GM18909 (cell line): ENCODE measurements around the gene BEST1.

Experiments
- ATAC-seq: cut with Tn5 transposase; IDR thresholded peaks from one replicate; pipeline ENCODE4 v1.9.1; 2021; ENCODE audit warnings: mild to moderate bottlenecking; ENCODE audit not compliant: unreplicated experiment, poor library complexity

BEST1 gene

DNA sequence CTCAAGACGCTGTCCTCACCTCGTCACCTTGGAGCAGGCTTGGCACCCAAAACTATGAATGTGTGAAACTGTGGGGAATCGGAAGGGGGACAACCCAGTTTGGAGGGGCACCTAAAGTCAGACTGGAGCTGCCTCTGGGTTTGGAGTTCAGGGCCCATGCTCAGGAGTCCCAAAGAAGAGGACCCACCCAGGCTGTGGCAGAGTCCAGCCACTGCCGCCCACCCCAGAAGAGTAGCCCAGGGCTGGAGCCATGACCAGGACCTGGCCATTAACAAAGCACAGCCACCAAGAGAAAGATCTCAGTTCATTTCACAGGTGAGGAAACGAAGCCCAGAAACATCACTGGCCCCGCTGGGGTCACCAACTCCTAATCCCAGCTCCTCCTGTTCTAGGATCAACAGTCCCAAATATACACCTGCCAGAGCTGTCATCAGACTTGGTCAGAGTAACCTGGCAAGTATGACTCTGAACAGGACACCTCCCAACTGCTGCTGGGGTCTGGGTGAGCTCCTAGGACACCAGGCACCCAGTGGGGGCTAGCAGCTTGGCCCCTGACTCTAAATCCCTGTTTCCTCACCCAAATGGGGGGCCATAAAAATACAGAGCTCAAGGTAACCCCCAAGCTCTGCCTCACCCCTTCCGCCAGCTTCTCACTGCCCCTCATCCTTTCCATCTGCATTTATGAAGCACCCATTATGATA lies 35.5 kb upstream of the BEST1 start:
- ATAC-seq: no peak

DNA sequence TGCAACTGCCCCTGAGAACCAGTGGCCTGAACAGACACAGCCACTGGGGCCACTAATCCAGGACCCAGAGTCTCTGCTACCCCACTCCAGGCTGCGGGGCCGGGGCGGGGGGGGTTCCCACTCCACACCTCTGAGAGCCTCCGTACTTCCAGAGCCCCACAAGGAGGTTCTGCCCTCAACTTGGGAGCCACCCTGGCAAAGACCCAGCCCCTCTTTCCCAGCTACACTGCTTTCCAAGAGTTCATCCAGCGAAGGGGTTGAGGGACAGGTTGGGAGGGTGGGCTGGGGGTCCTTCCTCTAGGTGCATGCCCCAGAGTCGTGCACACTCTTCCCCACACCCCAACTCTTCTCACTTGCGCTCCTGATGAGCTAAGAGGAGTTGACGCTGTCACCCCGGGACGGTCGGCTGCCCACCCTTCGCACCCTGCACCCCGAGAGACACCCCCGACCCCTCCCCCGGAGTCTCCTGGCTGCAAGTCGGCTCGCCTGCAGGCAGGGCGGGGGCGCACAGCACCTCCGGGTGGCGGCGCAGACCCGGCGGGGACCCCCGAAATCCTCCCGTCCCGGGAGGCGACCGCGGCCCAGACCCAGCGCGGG lies 33.3 kb upstream of the BEST1 start:
- ATAC-seq: no peak

DNA sequence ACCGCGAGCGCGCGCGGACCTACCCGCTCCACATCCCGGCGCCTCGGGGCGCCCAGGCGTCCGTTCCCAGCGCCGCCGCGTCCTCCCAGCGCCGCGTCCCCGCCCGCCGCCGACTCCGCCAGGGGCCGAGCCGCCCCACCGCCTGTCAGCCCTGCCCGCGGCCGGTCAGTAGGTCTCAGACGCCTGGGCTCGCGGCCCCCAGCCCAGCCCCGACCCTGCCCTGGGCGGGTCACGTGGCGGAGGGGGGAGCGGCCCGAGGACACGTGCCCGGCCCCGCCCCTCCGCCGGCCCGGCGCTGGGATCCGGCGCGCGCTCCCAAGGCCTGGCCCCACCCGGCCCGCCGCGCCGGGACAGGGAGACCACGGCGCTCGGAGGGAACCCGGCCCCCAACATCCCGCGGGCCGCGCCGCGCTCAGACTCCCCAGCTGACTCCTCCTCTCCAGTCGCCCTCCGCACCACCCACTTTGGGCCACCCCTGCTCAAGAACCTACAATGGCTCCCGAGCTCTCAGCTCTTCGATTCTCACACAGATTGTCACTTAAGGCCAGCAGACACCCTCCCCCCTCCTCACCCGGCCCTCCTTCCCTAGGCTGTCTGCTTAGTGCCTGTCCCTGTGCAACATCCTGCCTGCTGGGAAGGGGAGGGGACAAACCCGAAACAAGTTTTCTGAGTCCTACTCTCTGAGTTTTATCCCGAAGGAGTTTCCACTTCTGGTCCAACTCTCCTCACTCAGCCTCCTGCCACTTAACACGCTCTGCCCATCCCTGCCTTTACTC lies 32.6 kb upstream of the BEST1 start, which contains the start of gene RAB3IL1:
Gene RAB3IL1, minus strand, starts transcription at position 233 of the 776 bp plus-strand sequence. Its CDS starts 199 bp downstream, at position 34.
- no peak for ATAC-seq

DNA sequence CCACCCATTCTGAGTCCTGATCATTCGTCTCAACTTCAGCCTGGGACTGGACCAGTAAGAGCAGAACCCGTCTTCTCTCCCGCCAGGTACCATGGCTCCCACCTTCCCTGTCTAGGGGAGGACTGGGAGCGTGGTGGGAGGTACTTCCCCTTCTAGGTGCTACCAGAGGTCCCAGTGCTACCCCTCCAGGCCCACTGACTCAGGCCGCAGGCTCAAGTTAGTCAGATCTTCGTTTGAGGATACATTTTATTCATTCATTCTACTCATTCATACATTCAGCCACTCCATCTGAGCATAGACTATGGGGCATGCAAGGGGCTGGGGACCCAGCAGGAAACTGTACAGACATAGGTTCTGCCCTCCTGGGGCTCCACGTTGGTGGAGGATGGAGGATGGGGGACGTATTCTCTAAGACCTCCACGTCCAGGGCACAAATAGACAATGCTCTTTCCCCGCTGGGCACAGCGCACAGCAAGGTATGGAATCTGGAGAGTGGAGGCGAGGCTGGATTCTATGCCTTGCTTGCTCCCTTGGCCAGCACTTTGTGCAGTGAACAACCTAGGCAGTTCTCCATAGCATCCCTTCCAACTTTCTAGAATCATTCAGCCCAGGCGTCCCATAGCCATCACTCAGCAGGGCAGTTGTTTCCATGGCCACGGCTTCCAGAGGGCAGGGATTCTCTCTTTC lies 31.8 kb upstream of the BEST1 start:
- ATAC-seq: no peak

DNA sequence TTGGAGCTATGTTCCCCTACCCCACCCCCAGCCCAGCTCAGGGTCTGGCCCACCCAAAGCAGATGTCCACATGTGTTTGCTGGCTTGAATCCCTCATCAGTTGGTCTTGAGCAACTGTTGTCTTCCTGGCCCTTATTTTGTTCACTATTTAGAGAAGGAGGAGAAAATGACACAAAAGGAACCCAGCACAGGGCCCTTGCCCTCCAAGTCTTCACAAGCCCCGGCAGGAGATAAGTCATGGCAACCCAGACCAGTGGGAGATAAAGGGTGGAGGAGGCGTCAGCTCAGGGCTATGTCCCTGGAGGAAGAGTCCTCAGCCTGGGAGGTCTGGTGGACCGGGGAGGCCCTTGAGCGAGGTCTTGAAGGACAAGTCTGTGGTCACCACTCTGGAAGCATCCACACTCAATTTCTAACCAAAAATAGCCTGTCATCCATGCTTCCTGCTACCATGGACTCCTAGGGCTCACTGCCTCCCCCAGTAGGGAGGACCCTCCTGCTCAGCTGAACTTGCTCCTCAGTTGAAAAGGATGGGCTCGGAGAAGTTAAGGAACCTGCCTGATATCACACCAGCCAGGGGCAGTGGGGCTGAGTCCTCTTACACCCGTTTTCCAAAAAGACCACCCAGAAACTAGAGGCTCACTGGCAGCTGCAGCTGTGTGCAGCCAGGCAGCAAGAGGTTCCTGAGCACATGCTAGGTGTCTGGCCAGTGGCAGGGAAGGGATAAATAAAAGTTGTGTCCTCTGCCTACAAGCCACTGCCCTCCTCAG lies 31.0 kb upstream of the BEST1 start:
- no peak for ATAC-seq

DNA sequence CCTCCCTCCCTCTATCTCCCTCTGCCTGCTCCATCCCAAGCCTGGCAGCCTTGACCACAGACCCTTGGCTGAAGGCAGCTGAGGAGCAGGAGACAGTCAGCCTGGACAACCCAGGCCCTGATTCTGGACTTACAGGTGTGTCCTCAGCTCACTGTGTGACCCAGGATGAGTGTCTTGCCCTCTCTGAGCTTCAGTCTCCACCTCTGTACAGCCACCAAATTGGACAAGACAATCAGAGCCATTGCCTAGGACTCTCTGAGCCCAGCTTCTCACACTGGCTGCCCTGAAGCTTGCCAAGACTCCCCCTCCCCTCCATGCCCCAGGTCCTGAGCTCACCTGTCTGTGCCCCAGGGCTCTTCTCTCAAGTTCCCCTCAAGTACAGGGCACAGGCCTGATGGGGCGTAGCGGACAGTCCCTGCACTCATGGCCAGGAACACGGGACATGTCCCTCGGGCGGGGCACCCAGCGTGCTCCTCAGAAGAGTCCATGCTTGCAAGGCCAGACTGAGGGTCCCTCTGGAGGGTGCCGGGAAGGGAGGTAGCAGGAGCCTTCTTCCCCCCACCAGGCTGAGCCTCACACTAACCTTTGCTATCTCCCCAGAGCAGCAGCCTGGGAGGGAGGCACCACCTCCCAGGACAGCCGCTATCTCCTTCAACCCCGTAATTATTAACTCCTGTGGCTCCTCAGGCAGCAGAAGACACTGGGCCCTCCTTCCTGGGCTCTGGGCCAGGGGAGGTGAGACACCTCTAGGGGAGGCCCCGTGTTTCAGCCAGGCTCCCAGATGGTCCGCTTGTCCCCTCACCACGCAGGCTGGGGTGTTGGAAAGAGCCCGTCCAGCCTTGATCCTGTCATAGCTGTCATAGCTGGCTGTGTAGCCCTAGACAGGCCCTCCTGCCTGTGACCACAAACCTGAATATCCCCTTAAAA lies 30.2 kb upstream of the BEST1 start:
- ATAC-seq: no peak

DNA sequence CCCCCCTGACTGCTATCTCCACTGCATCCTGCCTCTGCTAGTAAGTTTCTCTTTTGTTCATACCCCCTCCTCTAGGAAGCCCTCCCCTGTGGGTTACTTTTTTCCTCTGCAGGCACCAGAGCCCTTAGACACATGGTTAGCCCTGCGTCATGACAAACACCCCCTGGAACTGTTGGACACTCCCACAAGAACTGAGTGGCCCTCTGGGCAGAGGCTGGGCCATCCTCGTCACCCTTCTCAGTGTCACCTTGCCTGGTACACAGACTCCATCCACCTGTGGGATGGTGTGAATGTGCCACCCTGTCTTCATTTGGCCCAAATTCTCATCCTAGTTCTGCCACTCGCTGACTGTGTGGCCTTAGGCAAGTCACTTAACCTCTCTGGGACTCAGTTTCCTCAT lies 28.7 kb upstream of the BEST1 start:
- ATAC-seq: no peak

DNA sequence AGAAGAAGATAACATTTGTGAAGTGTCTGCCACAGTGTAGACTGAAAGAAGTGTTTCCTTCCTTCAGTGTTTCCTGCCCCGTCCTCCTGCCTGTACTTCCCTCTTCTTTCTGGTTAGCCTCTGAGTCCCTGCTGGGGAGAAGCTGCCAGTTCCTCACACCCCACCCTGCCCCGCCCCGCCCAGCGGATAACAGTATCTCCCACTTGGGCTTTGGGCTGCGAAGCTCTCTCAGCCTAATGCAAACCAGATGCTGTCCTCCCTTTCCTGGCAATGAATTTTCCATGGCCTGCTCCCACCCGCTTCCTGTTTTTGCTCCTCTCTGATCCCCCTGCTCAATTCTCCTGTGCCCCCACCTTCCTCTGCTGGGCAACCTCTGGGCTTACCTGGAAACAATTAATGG lies 27.6 kb upstream of the BEST1 start:
- ATAC-seq: no peak

DNA sequence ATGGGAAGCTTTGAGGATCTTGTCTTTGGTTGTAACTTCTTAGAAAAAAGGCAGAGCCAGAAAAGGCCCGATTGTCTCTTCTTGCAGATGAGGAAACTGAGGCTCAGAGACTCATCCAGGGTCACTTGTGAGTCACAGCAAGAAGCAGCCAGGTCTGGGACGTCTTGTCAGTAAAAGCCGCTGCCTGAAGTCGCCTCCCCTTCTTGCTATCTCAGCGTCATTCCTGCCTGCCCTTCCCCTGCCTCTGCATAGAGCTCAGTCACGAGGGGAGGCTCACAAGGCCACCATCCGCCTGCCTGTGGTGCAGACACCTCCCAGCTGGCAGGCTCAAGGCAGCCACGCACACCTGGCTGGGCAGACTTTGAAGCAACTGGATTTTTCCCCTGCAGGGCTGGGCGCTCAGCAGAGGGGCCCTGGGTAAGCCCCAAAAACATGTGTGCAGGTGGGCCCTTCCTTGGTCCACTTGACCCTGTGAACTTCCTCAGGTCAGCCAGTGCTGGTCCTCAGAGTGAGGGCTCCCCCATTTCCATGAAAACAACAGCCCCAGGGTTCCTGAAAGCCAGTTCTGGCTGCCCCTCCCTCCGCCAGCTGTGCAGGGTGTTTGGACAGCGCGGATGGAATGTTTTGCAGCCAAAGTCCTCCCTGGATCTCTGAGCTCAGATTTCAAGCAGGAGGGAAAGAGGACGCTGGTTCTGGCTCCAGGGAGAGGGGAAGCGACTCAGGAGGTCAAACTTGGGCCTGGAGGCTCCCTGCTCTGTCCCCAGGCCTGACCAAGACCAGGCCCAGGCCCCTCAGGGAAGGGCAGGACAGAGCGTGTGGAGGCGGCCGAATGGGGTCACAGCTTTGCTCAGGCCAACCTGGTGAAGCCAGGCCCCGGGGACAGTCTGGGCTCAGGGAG lies 26.7 kb upstream of the BEST1 start:
- ATAC-seq: no peak

DNA sequence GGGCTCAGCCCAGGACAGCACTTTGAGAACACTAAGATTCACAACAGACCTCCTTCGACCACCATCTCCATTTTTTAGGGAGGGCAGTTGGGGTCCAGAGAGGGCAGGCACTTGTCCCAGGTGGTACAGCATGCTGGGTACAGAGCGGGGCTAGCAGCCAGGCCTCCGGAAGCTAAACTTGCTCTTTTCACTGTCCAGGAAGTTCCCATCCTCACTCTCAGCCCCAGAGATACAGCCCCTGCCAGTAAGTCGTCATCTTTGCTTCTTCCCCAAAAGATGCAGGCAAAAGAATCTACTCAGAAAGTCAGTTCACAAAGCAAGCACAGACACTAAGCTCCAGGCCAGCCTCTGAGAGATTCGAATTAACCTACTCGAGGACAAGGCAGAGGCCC lies 26.1 kb upstream of the BEST1 start:
- ATAC-seq: no peak

DNA sequence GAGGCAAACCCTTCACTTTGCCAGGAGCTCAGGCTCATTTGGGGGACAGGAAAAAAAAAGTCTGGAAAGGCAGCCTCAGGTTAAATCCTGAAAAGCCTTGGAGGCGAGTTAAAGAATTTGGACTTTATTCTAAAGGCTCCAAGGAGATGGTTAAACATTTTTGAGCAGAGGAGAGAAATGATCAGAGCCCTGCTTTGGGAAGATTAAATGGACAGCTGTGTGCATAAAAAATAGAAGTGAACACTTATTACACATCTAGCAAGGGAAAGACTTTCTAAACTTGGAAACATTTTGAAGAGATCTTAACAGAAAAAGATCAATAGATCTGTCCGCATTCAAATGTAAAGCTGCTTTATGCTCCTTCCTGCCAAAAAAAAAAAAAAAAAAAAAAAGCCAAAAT lies 24.4 kb upstream of the BEST1 start:
- ATAC-seq: no peak

DNA sequence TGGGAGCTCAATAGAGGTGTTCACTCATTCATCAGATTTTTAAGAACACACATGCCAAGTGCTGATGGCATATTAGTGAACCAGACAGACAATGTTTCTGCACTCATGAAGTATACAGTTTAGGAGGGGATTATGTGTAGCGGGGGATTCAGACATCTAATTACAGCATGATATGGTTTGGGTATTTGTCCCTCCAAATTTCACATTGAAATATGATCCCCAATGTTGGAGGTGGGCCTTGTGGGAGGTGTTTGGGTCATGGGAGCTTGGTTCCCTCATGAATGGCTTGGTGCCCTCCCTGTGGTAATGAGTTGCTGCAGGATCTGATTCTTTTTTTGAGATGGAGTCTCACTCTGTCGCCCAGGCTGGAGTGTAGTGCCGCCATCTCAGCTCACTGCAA lies 23.9 kb upstream of the BEST1 start:
- no peak for ATAC-seq

DNA sequence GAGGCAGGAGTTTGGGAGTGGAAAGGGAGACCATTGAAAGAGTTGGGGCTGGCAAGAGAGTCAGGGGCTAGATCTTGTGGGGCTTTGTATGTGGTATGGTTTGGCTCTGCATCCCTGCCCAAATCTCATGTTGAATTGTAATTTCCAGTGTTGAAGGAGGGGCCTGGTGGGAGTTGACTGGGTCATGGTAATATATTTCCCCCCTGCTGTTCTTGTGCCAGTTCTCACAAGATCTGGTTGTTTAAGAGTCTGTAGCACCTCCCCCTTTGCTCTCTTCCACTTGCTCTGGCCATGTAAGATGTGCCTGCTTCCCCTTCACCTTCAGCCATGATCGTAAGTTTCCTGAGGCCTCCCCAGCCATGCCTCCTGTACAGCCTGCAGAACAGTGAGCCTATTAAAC lies 22.6 kb upstream of the BEST1 start:
- no peak for ATAC-seq

DNA sequence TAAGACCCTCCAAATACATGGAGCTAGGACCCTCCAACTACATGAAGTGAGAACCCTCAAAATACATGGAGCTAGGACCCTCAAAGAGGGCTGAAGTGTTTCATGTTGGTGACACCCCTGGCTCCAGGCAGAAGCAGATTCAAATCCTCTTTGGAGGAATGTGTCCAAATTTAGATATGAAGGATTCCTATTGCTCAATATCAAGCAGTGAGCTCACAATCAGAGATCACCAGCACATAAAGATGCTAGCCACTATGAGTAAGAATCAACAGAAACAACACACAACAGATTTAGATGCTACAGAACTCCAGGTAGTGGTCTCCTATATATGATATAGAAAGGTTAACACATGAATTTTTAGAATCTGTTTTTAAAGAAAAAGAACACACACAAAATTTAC lies 21.5 kb upstream of the BEST1 start:
- no peak for ATAC-seq

DNA sequence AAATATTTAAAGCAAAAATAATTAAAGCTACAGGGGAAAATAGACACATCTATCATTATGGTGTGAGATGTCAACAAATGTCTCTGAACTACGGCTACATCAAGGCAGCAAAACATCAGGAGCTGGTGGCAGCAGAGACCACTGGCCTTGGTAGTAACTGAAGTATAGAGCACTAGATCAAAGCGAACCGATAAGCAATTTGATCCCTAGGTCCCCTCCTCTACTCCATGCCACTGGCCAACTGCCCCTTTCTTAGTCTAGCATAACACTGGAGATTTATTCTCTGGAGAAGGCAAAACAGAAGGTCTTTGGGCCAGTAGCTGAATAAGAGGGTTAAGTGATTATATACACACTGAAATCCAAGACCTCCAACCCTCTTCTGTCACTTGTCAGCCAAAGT lies 19.2 kb upstream of the BEST1 start:
- ATAC-seq: no peak

DNA sequence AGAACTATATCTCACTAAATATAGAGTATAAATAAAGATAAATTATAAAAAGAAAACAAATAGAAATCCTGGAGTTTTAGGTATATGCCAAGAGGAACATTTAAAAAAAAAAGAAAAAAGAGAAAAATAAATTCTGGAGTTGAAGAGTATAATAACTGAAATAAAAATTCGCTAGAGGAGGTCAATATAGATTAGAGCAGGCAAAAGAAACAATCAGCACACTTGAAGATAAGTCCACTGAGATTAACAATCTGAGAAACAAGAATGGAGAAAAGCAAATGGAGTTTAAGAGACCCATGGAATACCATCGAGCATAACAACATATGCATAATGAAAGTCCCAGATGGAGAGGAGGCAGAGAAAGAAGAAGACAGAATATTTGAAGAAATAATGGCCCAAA lies 14.3 kb upstream of the BEST1 start:
- ATAC-seq: no peak

DNA sequence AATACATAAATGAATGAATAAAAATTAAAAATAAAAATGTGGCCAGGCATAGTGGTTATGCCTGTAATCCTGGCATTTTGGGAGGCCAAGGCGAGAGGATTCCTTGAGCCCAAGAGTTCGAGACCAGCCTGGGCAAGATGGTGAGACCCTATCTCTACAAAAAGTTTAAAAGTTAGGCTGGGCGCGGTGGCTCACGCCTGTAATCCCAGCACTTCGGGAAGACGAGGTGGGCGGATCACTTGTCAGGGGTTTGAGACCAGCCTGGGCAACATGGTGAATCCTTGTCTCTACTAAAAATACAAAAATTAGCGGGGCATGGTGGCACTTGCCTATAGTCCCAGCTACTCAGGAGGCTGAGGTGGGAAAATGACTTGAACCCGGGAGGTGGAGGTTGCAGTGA lies 9.7 kb upstream of the BEST1 start:
- no peak for ATAC-seq

DNA sequence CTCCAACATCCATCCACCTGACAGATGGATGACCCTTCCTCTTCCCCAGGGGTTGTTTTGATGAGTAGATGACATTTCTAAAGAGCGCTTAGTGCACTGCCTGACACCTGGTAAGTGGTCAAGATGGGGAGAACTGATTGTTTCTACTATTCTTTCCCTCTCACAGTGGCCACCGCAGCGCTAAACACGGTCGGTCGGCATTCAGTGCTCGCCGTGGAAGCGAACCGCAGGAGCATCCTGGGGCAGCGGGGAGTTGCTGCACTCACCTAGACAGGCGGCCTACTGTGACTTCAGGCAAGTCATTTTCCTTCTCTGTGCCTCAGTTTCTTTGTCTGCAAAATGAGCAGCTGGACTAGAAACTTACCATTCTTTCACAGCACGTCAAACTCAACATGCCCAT lies 5.0 kb upstream of the BEST1 start:
- ATAC-seq: no peak
